ENCODE measurements around the gene PUSL1. TPM values are rescaled to one million over a fixed set of nuclear protein-coding genes. Genes with fewer than 3 reads are reported as not detected.
A peak's percentile ranks its signal among the peaks of the same experiment; 100 is the strongest.

Gene PUSL1
- total and polyA plus RNA-seq, 2 of the 13 experiments (the other 11 are each of a cell fraction or from before 2014, with no cell fraction given): 8.3 to 22.2 TPM

DNA sequence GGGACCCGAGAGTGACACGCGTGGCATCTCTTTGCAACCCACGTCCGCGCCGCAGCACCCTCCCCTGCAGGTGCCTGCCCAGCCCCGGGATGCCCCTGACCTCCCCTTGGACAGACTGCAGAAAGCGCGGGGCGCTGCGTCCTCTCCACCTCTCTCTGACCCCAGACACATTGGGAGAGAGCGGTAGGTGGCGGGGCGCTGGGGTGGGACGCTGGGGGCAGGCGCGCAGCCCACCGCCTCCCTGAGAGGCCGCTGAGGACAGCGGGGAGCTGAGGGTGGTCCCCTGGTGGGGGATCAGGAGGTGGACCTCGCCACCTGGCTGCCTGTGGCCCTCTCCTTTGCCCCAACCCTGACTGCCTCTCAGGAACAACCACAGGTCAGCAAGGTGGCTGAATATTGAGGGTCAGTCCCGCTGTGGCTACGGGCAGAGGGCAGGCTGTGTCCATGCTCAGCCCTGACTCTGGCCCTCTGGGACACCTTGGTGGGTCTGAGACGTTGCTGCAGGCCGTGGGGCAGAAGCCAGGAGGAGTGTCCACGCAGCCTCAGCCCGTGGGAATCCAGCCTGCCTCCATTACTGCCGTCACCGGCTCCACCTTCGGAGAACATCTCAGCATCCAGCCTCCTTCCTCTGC, 34.0 kb upstream of the PUSL1 start (continued):
- TF ChIP-seq, protein P1, sequence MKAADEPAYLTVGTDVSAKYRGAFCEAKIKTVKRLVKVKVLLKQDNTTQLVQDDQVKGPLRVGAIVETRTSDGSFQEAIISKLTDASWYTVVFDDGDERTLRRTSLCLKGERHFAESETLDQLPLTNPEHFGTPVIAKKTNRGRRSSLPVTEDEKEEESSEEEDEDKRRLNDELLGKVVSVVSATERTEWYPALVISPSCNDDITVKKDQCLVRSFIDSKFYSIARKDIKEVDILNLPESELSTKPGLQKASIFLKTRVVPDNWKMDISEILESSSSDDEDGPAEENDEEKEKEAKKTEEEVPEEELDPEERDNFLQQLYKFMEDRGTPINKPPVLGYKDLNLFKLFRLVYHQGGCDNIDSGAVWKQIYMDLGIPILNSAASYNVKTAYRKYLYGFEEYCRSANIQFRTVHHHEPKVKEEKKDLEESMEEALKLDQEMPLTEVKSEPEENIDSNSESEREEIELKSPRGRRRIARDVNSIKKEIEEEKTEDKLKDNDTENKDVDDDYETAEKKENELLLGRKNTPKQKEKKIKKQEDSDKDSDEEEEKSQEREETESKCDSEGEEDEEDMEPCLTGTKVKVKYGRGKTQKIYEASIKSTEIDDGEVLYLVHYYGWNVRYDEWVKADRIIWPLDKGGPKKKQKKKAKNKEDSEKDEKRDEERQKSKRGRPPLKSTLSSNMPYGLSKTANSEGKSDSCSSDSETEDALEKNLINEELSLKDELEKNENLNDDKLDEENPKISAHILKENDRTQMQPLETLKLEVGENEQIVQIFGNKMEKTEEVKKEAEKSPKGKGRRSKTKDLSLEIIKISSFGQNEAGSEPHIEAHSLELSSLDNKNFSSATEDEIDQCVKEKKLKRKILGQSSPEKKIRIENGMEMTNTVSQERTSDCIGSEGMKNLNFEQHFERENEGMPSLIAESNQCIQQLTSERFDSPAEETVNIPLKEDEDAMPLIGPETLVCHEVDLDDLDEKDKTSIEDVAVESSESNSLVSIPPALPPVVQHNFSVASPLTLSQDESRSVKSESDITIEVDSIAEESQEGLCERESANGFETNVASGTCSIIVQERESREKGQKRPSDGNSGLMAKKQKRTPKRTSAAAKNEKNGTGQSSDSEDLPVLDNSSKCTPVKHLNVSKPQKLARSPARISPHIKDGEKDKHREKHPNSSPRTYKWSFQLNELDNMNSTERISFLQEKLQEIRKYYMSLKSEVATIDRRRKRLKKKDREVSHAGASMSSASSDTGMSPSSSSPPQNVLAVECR (CRISPR knock-in tag; IDR thresholded peaks at IDR 0.05; ENCODE audit: borderline replicate concordance): peak; percentile 6; the same call in 1 of the 2 replicates
- no peak for TF ChIP-seq ISX (CRISPR knock-in tag; conservative IDR thresholded peaks at IDR 0.05)
- TF ChIP-seq STAT5B (CRISPR knock-in tag; IDR thresholded peaks at IDR 0.05): no peak
- TF ChIP-seq ZNF768 (CRISPR knock-in tag; IDR thresholded peaks at IDR 0.05): 0 out of 2 replicates have a peak, but pooled peaks have one; percentile 7
- no peak for TF ChIP-seq KAT8 (CRISPR knock-in tag; IDR thresholded peaks at IDR 0.05)
- TF ChIP-seq ZNF549 (CRISPR knock-in tag; IDR thresholded peaks at IDR 0.05): no peak
- TF ChIP-seq ZNF326 (CRISPR knock-in tag; IDR thresholded peaks at IDR 0.05; ENCODE audit: borderline replicate concordance): no peak
- no peak for TF ChIP-seq PCBP2 (optimal IDR thresholded peaks at IDR 0.05; ENCODE audit: low read depth, low read length, poor library complexity, severe bottlenecking)
- TF ChIP-seq, protein P2, sequence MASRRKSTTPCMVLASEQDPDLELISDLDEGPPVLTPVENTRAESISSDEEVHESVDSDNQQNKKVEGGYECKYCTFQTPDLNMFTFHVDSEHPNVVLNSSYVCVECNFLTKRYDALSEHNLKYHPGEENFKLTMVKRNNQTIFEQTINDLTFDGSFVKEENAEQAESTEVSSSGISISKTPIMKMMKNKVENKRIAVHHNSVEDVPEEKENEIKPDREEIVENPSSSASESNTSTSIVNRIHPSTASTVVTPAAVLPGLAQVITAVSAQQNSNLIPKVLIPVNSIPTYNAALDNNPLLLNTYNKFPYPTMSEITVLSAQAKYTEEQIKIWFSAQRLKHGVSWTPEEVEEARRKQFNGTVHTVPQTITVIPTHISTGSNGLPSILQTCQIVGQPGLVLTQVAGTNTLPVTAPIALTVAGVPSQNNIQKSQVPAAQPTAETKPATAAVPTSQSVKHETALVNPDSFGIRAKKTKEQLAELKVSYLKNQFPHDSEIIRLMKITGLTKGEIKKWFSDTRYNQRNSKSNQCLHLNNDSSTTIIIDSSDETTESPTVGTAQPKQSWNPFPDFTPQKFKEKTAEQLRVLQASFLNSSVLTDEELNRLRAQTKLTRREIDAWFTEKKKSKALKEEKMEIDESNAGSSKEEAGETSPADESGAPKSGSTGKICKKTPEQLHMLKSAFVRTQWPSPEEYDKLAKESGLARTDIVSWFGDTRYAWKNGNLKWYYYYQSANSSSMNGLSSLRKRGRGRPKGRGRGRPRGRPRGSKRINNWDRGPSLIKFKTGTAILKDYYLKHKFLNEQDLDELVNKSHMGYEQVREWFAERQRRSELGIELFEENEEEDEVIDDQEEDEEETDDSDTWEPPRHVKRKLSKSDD (CRISPR knock-in tag; IDR thresholded peaks at IDR 0.05; ENCODE audit: low read depth): peak; percentile 23; the same call in 1 of the 2 replicates
- no peak for TF ChIP-seq SOX5 (CRISPR knock-in tag; IDR thresholded peaks at IDR 0.05; ENCODE audit: borderline replicate concordance)
- no peak for TF ChIP-seq CBX5 (CRISPR knock-in tag; IDR thresholded peaks at IDR 0.05; ENCODE audit: borderline replicate concordance)
- TF ChIP-seq, protein P3, sequence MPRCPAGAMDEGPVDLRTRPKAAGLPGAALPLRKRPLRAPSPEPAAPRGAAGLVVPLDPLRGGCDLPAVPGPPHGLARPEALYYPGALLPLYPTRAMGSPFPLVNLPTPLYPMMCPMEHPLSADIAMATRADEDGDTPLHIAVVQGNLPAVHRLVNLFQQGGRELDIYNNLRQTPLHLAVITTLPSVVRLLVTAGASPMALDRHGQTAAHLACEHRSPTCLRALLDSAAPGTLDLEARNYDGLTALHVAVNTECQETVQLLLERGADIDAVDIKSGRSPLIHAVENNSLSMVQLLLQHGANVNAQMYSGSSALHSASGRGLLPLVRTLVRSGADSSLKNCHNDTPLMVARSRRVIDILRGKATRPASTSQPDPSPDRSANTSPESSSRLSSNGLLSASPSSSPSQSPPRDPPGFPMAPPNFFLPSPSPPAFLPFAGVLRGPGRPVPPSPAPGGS (CRISPR knock-in tag; IDR thresholded peaks at IDR 0.05): peak; percentile 47; the same call in 1 of the 2 replicates
- TF ChIP-seq TSC22D2 (CRISPR knock-in tag; IDR thresholded peaks at IDR 0.05; ENCODE audit: borderline replicate concordance): no peak
- no peak for TF ChIP-seq ZFP36 (IDR thresholded peaks at IDR 0.05; ENCODE audit: borderline replicate concordance, low read depth, low read length, partially characterized antibody)
- TF ChIP-seq, protein P4, sequence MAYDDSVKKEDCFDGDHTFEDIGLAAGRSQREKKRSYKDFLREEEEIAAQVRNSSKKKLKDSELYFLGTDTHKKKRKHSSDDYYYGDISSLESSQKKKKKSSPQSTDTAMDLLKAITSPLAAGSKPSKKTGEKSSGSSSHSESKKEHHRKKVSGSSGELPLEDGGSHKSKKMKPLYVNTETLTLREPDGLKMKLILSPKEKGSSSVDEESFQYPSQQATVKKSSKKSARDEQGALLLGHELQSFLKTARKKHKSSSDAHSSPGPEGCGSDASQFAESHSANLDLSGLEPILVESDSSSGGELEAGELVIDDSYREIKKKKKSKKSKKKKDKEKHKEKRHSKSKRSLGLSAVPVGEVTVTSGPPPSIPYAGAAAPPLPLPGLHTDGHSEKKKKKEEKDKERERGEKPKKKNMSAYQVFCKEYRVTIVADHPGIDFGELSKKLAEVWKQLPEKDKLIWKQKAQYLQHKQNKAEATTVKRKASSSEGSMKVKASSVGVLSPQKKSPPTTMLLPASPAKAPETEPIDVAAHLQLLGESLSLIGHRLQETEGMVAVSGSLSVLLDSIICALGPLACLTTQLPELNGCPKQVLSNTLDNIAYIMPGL (CRISPR knock-in tag; IDR thresholded peaks at IDR 0.05; ENCODE audit: borderline replicate concordance in 1 of 2, low read depth in 1 of 2): peak; percentile 36 to 53; a peak in 1 of 4 replicates
- no peak for TF ChIP-seq HMGA1 (CRISPR knock-in tag; conservative IDR thresholded peaks at IDR 0.05)
- TF ChIP-seq EHMT2 (IDR thresholded peaks at IDR 0.05; ENCODE audit: borderline replicate concordance, low read depth, low read length): no peak
- TF ChIP-seq ZNF543 (CRISPR knock-in tag; IDR thresholded peaks at IDR 0.05): 0 out of 2 replicates have a peak, but pooled peaks have one; percentile 39
- no peak for TF ChIP-seq ZNF816 (CRISPR knock-in tag; IDR thresholded peaks at IDR 0.05; ENCODE audit: borderline replicate concordance)

All from HepG2 (cell line).